ENCODE measurements around the gene ATP8A2. TPM values are rescaled to one million over a fixed set of nuclear protein-coding genes. Genes with fewer than 3 reads are reported as not detected.

ATP8A2 gene
- total RNA-seq, 1 donor from 2014 or later: 1.9 TPM

- Mint-ChIP-seq H3K4me3 (ENCODE audit: unreplicated experiment) (no peak overlapping the region), H3K9me3 (ENCODE audit: low read depth) (no peaks in the 10 kb centered on the region), H3K27me3 (ENCODE audit: low read depth) (no peaks in the 10 kb centered on the region), H3K27ac (ENCODE audit: unreplicated experiment) (no peak overlapping the region), H3K36me3 (ENCODE audit: low read depth) (no peaks in the 10 kb centered on the region), H3K4me1 (ENCODE audit: low read depth) (peaks cover 13% of the 10 kb centered on the region)
- no peak for DNase-seq (ENCODE audit: low spot score)
- TF ChIP-seq CTCF (IDR thresholded peaks at IDR 0.05): no peak
Observed at GRCh38 chr13:25967144-25967543, 595.4 kb downstream of the ATP8A2 start.

GRCh38 chr13:25971047-25971446 lies 599.3 kb downstream of the ATP8A2 start:
- H3K4me3 Mint-ChIP-seq (ENCODE audit: unreplicated experiment): no peak overlapping the region
- H3K9me3 Mint-ChIP-seq (ENCODE audit: low read depth): no peaks in the 10 kb centered on the region
- H3K27ac Mint-ChIP-seq (ENCODE audit: unreplicated experiment): no peak overlapping the region
- H3K27me3 Mint-ChIP-seq (ENCODE audit: low read depth): no peaks in the 10 kb centered on the region
- no peak for TF ChIP-seq CTCF (IDR thresholded peaks at IDR 0.05)
- H3K36me3 Mint-ChIP-seq (ENCODE audit: low read depth): no peaks in the 10 kb centered on the region
- DNase-seq (ENCODE audit: low spot score): no peak
- H3K4me1 Mint-ChIP-seq (ENCODE audit: low read depth): peaks cover 14% of the 10 kb centered on the region

- H3K4me1 Mint-ChIP-seq (ENCODE audit: low read depth): peaks cover 14% of the 10 kb centered on the region
- no peak overlapping the region for H3K4me3 Mint-ChIP-seq (ENCODE audit: unreplicated experiment)
- H3K27me3 Mint-ChIP-seq (ENCODE audit: low read depth): no peaks in the 10 kb centered on the region
- TF ChIP-seq CTCF (IDR thresholded peaks at IDR 0.05): no peak
- DNase-seq (ENCODE audit: low spot score): no peak
- no peaks in the 10 kb centered on the region for H3K36me3 Mint-ChIP-seq (ENCODE audit: low read depth)
- no peaks in the 10 kb centered on the region for H3K9me3 Mint-ChIP-seq (ENCODE audit: low read depth)
- no peak overlapping the region for H3K27ac Mint-ChIP-seq (ENCODE audit: unreplicated experiment)
Observed at GRCh38 chr13:25971459-25972145, 599.8 kb downstream of the ATP8A2 start.

GRCh38 chr13:25973085-25973484 lies 601.3 kb downstream of the ATP8A2 start:
- no peaks in the 10 kb centered on the region for H3K36me3 Mint-ChIP-seq (ENCODE audit: low read depth)
- H3K27me3 Mint-ChIP-seq (ENCODE audit: low read depth): no peaks in the 10 kb centered on the region
- no peak overlapping the region for H3K4me3 Mint-ChIP-seq (ENCODE audit: unreplicated experiment)
- DNase-seq (ENCODE audit: low spot score): no peak
- H3K9me3 Mint-ChIP-seq (ENCODE audit: low read depth): no peaks in the 10 kb centered on the region
- no peak overlapping the region for H3K27ac Mint-ChIP-seq (ENCODE audit: unreplicated experiment)
- TF ChIP-seq CTCF (IDR thresholded peaks at IDR 0.05): no peak
- peaks cover 23% of the 10 kb centered on the region for H3K4me1 Mint-ChIP-seq (ENCODE audit: low read depth)

- Mint-ChIP-seq H3K27me3 (ENCODE audit: low read depth) (no peaks in the 10 kb centered on the region), H3K4me3 (ENCODE audit: unreplicated experiment) (no peak overlapping the region), H3K36me3 (ENCODE audit: low read depth) (no peaks in the 10 kb centered on the region), H3K4me1 (ENCODE audit: low read depth) (peaks cover 23% of the 10 kb centered on the region), H3K27ac (ENCODE audit: unreplicated experiment) (no peak overlapping the region), H3K9me3 (ENCODE audit: low read depth) (no peaks in the 10 kb centered on the region)
- DNase-seq (ENCODE audit: low spot score): no peak
- no peak for TF ChIP-seq CTCF (IDR thresholded peaks at IDR 0.05)
Observed at GRCh38 chr13:25973576-25973975, 601.8 kb downstream of the ATP8A2 start.

Measured in chondrocyte (in vitro differentiated cells).